PC-9 (cell line): ENCODE measurements around the gene CYB5B. TPM values are rescaled to one million over a fixed set of nuclear protein-coding genes. Genes with fewer than 3 reads are reported as not detected.

ENCODE experiments used
- BruUV-seq: library from RNA; stranded (reverse); fragments of 400-500 nt; replicated peaks from 2 replicates; lab custom pipeline; 2021; lab: Mats Ljungman, UMichigan
- CTCF ChIA-PET: fragments of 300-600 bp; sonication (Branson Sonifier 250); formaldehyde crosslinking; loops from one replicate; lab custom pipeline; 2022; ENCODE audit warnings: antibody characterized with exemption; lab: Charles Lee
- POLR2A ChIA-PET: fragments of 300-600 bp; sonication (Branson Sonifier 250); formaldehyde crosslinking; loops from one replicate; lab custom pipeline; 2022; ENCODE audit warnings: antibody characterized with exemption; ENCODE audit not compliant: unreplicated experiment; lab: Charles Lee
- DNase-seq, 2 experiments: peaks; one replicate each; pipeline versions ENCODE4 v3.0.0 to v3.0.0-alpha.2; 2015 to 2022; ENCODE audit warnings: mixed read lengths in 1 of 2
- H2AFZ ChIP-seq: fragments of 200-600 bp; sonication (generic); 2 replicates; pipeline ENCODE4 v1.8.1; 2017; ENCODE audit warnings: antibody characterized with exemption
- H3F3A ChIP-seq: fragments of 200-600 bp; sonication (generic); 2 replicates; pipeline ENCODE4 v1.8.1; 2017; ENCODE audit warnings: antibody characterized with exemption, mild to moderate bottlenecking, low read depth; ENCODE audit not compliant: insufficient read depth
- H3K27ac ChIP-seq: fragments of 200-600 bp; sonication (generic); 2 replicates; pipeline ENCODE4 v1.6.1; 2016; ENCODE audit warnings: mixed run types
- H3K27me3 ChIP-seq: fragments of 200-600 bp; sonication (generic); 2 replicates; pipeline ENCODE4 v1.6.1; 2016; ENCODE audit warnings: low read depth, mixed run types; ENCODE audit not compliant: insufficient read depth
- H3K36me3 ChIP-seq: fragments of 200-600 bp; sonication (generic); 2 replicates; pipeline ENCODE4 v1.6.1; 2016; ENCODE audit warnings: low read depth, mixed run types
- H3K4me1 ChIP-seq: fragments of 200-600 bp; sonication (generic); replicated peaks from 2 replicates; pipeline ENCODE4 v1.6.1; 2016; ENCODE audit warnings: mixed run types; ENCODE audit not compliant: insufficient read depth
- H3K4me2 ChIP-seq: fragments of 200-600 bp; sonication (generic); 2 replicates; pipeline ENCODE4 v1.6.1; 2017; ENCODE audit warnings: mixed run types
- H3K4me3 ChIP-seq: fragments of 200-600 bp; sonication (generic); 2 replicates; pipeline ENCODE4 v1.6.1; 2016; ENCODE audit warnings: mixed run types
- H3K79me2 ChIP-seq: fragments of 200-600 bp; sonication (generic); 2 replicates; pipeline ENCODE4 v1.6.1; 2017; ENCODE audit warnings: low read depth, mixed run types
- H3K9me2 ChIP-seq: fragments of 200-600 bp; sonication (generic); 2 replicates; pipeline ENCODE4 v1.8.1; 2017; ENCODE audit warnings: mild to moderate bottlenecking; ENCODE audit not compliant: insufficient read depth
- H3K9me3 ChIP-seq: fragments of 200-600 bp; sonication (generic); 2 replicates; pipeline ENCODE4 v1.8.1; 2016; ENCODE audit warnings: low read depth; ENCODE audit not compliant: insufficient read depth
- H4K20me1 ChIP-seq: fragments of 200-600 bp; sonication (generic); 2 replicates; pipeline ENCODE4 v1.8.1; 2017; ENCODE audit not compliant: insufficient read depth
- CTCF ChIP-seq: fragments of 200-600 bp; sonication (generic); conservative IDR thresholded peaks from 2 replicates; pipeline ENCODE4 v1.6.1; 2017; ENCODE audit warnings: mixed run types, antibody characterized with exemption, mild to moderate bottlenecking, moderate library complexity
- EZH2 ChIP-seq: fragments of 200-600 bp; sonication (generic); IDR thresholded peaks from 2 replicates; pipeline ENCODE4 v1.8.0; 2017; ENCODE audit warnings: antibody characterized with exemption, low read depth
- intact Hi-C: fragments of 100-400 bp; cut with micrococcal nuclease; formaldehyde crosslinking; loops from one replicate; pipeline ENCODE4 v1.10.0; 2022; ENCODE audit not compliant: unreplicated experiment
- total RNA-seq: library from RNA; stranded (reverse); gene quantifications from 2 replicates; pipeline ENCODE4 v1.2.3, GENCODE V29; 2021

Gene CYB5B
- total RNA-seq, 1 experiment from 2014 or later, result 29.3 TPM

GRCh38 chr16:69497876-69498596, 73.6 kb downstream of the CYB5B start:
- H3K27ac ChIP-seq, result no peak overlapping the region

GRCh38 chr16:69498926-69499325, 74.5 kb downstream of the CYB5B start:
- Histone ChIP-seq H2AFZ (no peak overlapping the region), H3K36me3 (no peaks in the 10 kb centered on the region), H3K4me1 (no peaks in the 10 kb centered on the region), H3K79me2 (no peaks in the 10 kb centered on the region), H3K27me3 (no peaks in the 10 kb centered on the region), H3F3A (peaks cover 32% of the 10 kb centered on the region), H3K27ac (no peak overlapping the region), H3K4me3 (no peak overlapping the region), H3K9me2 (no peaks in the 10 kb centered on the region), H3K4me2 (no peak overlapping the region), H4K20me1 (no peaks in the 10 kb centered on the region), H3K9me3 (no peaks in the 10 kb centered on the region)
- no peak for DNase-seq
- BruUV-seq, result no TSS peak
- no peak for TF ChIP-seq EZH2
- TF ChIP-seq CTCF, result no peak
- ChIA-PET POLR2A (no interaction called here), CTCF (interaction anchor here (0.7 kb wide), 1 partner anchor 103 kb away, joined by 3 read pairs; no protein-coding TSS in a partner anchor)
- intact Hi-C loops, result no loop called here

More at GRCh38 chr16:69497876-69498596, 73.6 kb downstream of the CYB5B start:
- no peak for DNase-seq
- no peak for TF ChIP-seq EZH2
- no peak for TF ChIP-seq CTCF
- CTCF ChIA-PET, result no interaction called here
- Histone ChIP-seq H3K4me3 (no peak overlapping the region), H3F3A (peaks cover 41% of the 10 kb centered on the region), H2AFZ (no peak overlapping the region), H3K4me2 (no peak overlapping the region), H3K4me1 (no peaks in the 10 kb centered on the region), H3K36me3 (no peaks in the 10 kb centered on the region), H4K20me1 (no peaks in the 10 kb centered on the region), H3K79me2 (no peaks in the 10 kb centered on the region), H3K9me2 (no peaks in the 10 kb centered on the region), H3K27me3 (no peaks in the 10 kb centered on the region), H3K9me3 (no peaks in the 10 kb centered on the region)
- intact Hi-C loops, result no loop called here
- no TSS peak for BruUV-seq
- POLR2A ChIA-PET, result no interaction called here

- BruUV-seq, result no TSS peak
- no peaks in the 10 kb centered on the region for H3K79me2 ChIP-seq
- no peaks in the 10 kb centered on the region for H3K9me3 ChIP-seq
- H3K27me3 ChIP-seq, result no peaks in the 10 kb centered on the region
- CTCF ChIA-PET, result interaction anchor here (0.7 kb wide), 1 partner anchor 104 kb away, joined by 3 read pairs; no protein-coding TSS in a partner anchor
- no peaks in the 10 kb centered on the region for H3K9me2 ChIP-seq
- POLR2A ChIA-PET, result no interaction called here
- intact Hi-C loops, result no loop called here
- no peak for TF ChIP-seq EZH2
- TF ChIP-seq CTCF, result no peak
- H4K20me1 ChIP-seq, result no peaks in the 10 kb centered on the region
- no peaks in the 10 kb centered on the region for H3K4me1 ChIP-seq
- no peak overlapping the region for H3K4me2 ChIP-seq
- H3K36me3 ChIP-seq, result no peaks in the 10 kb centered on the region
- no peak overlapping the region for H3K27ac ChIP-seq
- H3F3A ChIP-seq, result peaks cover 26% of the 10 kb centered on the region; the same call in 1 of the 2 replicates
- H3K4me3 ChIP-seq, result no peak overlapping the region
- no peak overlapping the region for H2AFZ ChIP-seq
- DNase-seq, result no peak
Observed at GRCh38 chr16:69499541-69500230, 75.3 kb downstream of the CYB5B start.
